Measurements from ENCODE around the gene MTHFD1L. TPM values are rescaled to one million over a fixed set of nuclear protein-coding genes. Genes with fewer than 3 reads are reported as not detected.
"Not testable (repeated sequence)": the region's sequence is repeated elsewhere in the genome, so short reads cannot be mapped to it uniquely, and the experiment has no call there.

MTHFD1L gene
- total RNA-seq, 4 donors from 2014 or later, result 2.5 to 7.1 (median 4.2) TPM

DNA sequence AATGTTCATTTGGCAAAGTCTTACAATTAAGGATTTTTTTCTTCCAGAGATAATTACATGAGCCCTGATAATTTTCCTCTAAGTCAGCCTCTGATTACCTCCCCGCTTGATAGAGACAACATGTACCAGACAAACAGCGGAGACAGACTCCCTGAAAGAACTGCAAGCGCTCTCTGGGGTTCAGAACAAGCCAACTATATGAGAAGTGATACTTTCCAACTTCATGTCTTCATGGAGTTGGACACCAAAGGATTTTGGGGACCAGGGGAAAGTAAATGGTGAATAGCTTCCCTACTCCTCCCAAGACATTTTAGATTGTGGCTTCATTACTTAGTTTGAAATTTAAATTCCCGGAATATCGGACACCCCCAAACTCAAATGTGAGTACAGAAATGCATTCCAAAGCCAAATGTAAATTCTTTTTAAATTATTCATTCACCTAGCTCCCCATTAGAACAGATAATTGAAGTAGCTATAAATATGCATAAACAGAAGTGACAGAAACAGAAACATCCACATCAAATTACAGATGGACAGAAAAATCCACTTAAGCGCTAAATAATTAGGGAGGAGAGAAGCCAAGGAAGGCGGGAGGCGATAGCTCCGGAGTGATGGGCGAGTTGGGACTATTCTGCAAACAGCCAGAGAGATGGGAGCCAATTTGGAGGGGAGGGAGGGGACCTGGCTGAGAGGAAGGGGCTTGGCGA lies 244.5 kb downstream of the MTHFD1L start:
- no peaks in the 10 kb centered on the region for H3K9me3 ChIP-seq
- no peak overlapping the region for H3K4me3 ChIP-seq
- no peak for DNase-seq (ENCODE audit: extremely low spot score)
- H3K27ac ChIP-seq (replicated peaks in 1 of 4), result no peak overlapping the region
- H3K36me3 ChIP-seq, result no peaks in the 10 kb centered on the region
- TF ChIP-seq EP300 (IDR thresholded peaks at IDR 0.05), result no peak
- TF ChIP-seq, protein P1, sequence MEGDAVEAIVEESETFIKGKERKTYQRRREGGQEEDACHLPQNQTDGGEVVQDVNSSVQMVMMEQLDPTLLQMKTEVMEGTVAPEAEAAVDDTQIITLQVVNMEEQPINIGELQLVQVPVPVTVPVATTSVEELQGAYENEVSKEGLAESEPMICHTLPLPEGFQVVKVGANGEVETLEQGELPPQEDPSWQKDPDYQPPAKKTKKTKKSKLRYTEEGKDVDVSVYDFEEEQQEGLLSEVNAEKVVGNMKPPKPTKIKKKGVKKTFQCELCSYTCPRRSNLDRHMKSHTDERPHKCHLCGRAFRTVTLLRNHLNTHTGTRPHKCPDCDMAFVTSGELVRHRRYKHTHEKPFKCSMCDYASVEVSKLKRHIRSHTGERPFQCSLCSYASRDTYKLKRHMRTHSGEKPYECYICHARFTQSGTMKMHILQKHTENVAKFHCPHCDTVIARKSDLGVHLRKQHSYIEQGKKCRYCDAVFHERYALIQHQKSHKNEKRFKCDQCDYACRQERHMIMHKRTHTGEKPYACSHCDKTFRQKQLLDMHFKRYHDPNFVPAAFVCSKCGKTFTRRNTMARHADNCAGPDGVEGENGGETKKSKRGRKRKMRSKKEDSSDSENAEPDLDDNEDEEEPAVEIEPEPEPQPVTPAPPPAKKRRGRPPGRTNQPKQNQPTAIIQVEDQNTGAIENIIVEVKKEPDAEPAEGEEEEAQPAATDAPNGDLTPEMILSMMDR (IDR thresholded peaks at IDR 0.05), result no peak
- no peak for TF ChIP-seq POLR2AphosphoS5 (IDR thresholded peaks at IDR 0.05)
- no peak for TF ChIP-seq POLR2A (IDR thresholded peaks at IDR 0.05; ENCODE audit: low read depth)
- H3K27me3 ChIP-seq, result no peaks in the 10 kb centered on the region
- 72% methylated on average over 11 of the region's 11 CpGs for WGBS
- intact Hi-C loops (cut with DNase I), result no loop called here
- peaks cover 0 to 3% (median 0%) of the 10 kb centered on the region in 4 donors for H3K4me1 ChIP-seq

- H3K27me3 ChIP-seq, result no peaks in the 10 kb centered on the region
- intact Hi-C loops (cut with DNase I), result no loop called here
- TF ChIP-seq, protein P1 (IDR thresholded peaks at IDR 0.05), result no peak
- TF ChIP-seq POLR2A (IDR thresholded peaks at IDR 0.05; ENCODE audit: low read depth), result no peak
- TF ChIP-seq EP300 (IDR thresholded peaks at IDR 0.05), result no peak
- no peak for TF ChIP-seq POLR2AphosphoS5 (IDR thresholded peaks at IDR 0.05)
- H3K9me3 ChIP-seq, result no peaks in the 10 kb centered on the region
- peaks cover 0 to 3% (median 0%) of the 10 kb centered on the region in 4 donors for H3K4me1 ChIP-seq
- 73% methylated on average over 4 of the region's 4 CpGs for WGBS
- no peak overlapping the region for H3K27ac ChIP-seq (replicated peaks in 1 of 4)
- no peaks in the 10 kb centered on the region for H3K36me3 ChIP-seq
- no peak for DNase-seq (ENCODE audit: extremely low spot score)
- H3K4me3 ChIP-seq, result no peak overlapping the region
Observed at GRCh38 chr6:151110576-151110905, 245.0 kb downstream of the MTHFD1L start.

GRCh38 chr6:151111670-151112069 lies 246.2 kb downstream of the MTHFD1L start:
- Histone ChIP-seq H3K27ac (replicated peaks in 1 of 4) (no peak overlapping the region), H3K9me3 (no peaks in the 10 kb centered on the region), H3K4me1 (peaks cover 0 to 3% (median 0%) of the 10 kb centered on the region in 4 donors), H3K4me3 (no peak overlapping the region), H3K27me3 (no peaks in the 10 kb centered on the region), H3K36me3 (no peaks in the 10 kb centered on the region)
- DNase-seq (ENCODE audit: extremely low spot score), result no peak
- TF ChIP-seq POLR2AphosphoS5 (IDR thresholded peaks at IDR 0.05) (no peak), POLR2A (IDR thresholded peaks at IDR 0.05; ENCODE audit: low read depth) (no peak), EP300 (IDR thresholded peaks at IDR 0.05) (no peak)
- TF ChIP-seq, protein P1 (IDR thresholded peaks at IDR 0.05), result no peak
- intact Hi-C loops (cut with DNase I), result no loop called here
- WGBS, result 93% methylated on average over 4 of the region's 5 CpGs

DNA sequence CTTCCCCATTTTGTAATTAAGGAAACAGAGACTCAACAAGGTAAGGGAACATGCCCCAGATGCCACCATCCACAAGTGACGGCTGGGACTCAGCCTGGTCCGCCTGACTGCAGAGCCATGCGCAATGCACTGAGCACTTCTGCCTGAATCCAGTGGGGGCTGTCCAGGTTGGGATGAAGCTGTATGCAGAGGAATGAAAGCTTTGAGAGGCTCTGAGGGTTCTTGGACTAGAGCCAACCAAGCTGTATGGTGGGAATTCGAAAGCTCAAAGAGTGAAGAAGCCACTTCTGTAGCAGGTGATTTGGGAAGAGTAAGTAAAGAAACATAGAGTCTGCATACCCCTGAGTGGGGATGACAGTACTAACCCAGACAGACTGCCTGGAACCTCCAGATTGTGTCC lies 246.6 kb downstream of the MTHFD1L start:
- H3K27me3 ChIP-seq, result no peaks in the 10 kb centered on the region
- no peak overlapping the region for H3K27ac ChIP-seq (replicated peaks in 1 of 4)
- intact Hi-C loops (cut with DNase I), result no loop called here
- H3K36me3 ChIP-seq, result no peaks in the 10 kb centered on the region
- TF ChIP-seq, protein P1 (IDR thresholded peaks at IDR 0.05), result no peak
- TF ChIP-seq POLR2A (IDR thresholded peaks at IDR 0.05; ENCODE audit: low read depth), result no peak
- no peak for TF ChIP-seq EP300 (IDR thresholded peaks at IDR 0.05)
- TF ChIP-seq POLR2AphosphoS5 (IDR thresholded peaks at IDR 0.05), result no peak
- H3K4me3 ChIP-seq, result no peak overlapping the region
- peaks cover 0 to 3% (median 0%) of the 10 kb centered on the region in 4 donors for H3K4me1 ChIP-seq
- 94% methylated on average over 4 of the region's 4 CpGs for whole genome bisulfite sequencing
- DNase-seq (ENCODE audit: extremely low spot score), result no peak
- H3K9me3 ChIP-seq, result no peaks in the 10 kb centered on the region

DNA sequence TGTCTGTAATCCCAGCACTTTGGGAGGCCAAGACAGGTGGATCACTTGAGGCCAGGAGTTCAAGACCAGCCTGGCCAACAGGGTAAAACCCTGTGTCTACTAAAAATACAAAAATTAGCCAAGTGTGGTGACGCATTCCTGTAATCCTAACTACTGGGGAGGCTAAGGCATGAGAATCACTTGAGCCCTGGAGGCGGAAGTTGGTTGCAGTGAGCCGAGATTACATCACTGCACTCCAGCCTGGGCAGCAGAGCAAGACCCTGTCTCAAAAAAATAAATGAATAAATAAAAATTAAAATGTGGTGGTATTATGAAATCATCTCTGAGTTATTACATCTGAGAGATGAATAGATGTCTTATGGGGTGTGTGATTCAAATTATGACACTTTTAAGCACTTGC lies 247.4 kb downstream of the MTHFD1L start:
- H3K27me3 ChIP-seq; DNase-seq (ENCODE audit: extremely low spot score); H3K36me3 ChIP-seq; H3K4me1 ChIP-seq; H3K9me3 ChIP-seq; H3K27ac ChIP-seq (replicated peaks in 1 of 4); intact Hi-C loops (cut with DNase I); H3K4me3 ChIP-seq: not testable (repeated sequence)
- 95% methylated on average over 3 of the region's 3 CpGs for WGBS
